ENCODE results near the gene RHCE.

Gene RHCE

DNA sequence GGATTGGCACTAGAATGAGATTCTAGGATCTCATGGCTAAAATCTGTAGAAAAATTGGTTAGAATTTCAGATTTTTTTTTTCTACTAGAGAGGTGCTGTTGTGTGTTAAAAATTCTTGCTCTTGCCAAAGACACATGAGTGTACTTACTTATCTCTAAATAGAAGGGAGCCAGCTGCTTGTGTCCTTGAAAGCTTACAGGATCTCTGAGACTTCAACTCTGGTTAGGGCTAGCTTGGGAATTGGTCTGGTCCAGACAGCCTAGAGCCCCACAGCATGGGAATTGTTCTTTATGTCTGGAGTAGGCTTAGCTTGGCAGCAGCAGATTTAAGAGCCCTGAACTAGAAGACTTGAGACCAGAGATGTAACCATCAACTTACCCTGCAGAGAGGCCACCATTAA is 47.4 kb upstream of the RHCE start (continued):
- TF ChIP-seq, protein P1, sequence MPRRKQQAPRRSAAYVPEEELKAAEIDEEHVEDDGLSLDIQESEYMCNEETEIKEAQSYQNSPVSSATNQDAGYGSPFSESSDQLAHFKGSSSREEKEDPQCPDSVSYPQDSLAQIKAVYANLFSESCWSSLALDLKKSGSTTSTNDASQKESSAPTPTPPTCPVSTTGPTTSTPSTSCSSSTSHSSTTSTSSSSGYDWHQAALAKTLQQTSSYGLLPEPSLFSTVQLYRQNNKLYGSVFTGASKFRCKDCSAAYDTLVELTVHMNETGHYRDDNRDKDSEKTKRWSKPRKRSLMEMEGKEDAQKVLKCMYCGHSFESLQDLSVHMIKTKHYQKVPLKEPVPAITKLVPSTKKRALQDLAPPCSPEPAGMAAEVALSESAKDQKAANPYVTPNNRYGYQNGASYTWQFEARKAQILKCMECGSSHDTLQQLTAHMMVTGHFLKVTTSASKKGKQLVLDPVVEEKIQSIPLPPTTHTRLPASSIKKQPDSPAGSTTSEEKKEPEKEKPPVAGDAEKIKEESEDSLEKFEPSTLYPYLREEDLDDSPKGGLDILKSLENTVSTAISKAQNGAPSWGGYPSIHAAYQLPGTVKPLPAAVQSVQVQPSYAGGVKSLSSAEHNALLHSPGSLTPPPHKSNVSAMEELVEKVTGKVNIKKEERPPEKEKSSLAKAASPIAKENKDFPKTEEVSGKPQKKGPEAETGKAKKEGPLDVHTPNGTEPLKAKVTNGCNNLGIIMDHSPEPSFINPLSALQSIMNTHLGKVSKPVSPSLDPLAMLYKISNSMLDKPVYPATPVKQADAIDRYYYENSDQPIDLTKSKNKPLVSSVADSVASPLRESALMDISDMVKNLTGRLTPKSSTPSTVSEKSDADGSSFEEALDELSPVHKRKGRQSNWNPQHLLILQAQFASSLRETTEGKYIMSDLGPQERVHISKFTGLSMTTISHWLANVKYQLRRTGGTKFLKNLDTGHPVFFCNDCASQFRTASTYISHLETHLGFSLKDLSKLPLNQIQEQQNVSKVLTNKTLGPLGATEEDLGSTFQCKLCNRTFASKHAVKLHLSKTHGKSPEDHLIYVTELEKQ (tag by site-specific recombination; IDR thresholded peaks at IDR 0.05; ENCODE audit: borderline replicate concordance) = no peak
- no peak for TF ChIP-seq ZBTB7A (tag by site-specific recombination; IDR thresholded peaks at IDR 0.05; ENCODE audit: low read depth)

DNA sequence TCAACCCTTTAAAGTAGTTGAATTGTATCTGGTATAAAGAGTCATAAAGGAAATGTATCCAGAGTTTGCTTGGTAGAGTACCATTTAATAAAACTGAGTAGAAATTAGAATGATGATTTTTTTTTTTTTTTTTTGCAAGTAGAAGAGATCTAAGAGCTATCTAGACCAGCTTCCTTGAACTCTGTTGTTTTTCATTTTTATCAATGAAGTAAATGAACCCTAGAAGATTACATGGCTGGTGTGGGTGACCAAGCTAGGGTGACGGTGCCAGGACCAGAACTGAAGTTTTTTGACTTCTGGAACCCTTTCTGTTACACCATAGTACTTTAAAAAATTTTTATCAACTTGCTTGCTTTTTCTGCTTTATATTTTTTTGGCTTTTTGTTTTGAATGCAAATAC is 47.0 kb upstream of the RHCE start:
- H3K9me3 ChIP-seq (ENCODE audit: control insufficient read depth, insufficient read depth, low read depth, low read length) = no peaks in the 10 kb centered on the region
- ChIA-PET POLR2A (interaction anchor here (0.6 kb wide), 1 partner anchor 36 kb away, joined by 3 read pairs; no protein-coding TSS in a partner anchor), CTCF (interaction anchor here (0.6 kb wide), 1 partner anchor 34 kb away, joined by 3 read pairs; no protein-coding TSS in a partner anchor)
- TF ChIP-seq ZNF664 (tag by site-specific recombination; IDR thresholded peaks at IDR 0.05) (no peak), ZNF138 (tag by site-specific recombination; IDR thresholded peaks at IDR 0.05; ENCODE audit: borderline replicate concordance) (no peak), ZNF830 (tag by site-specific recombination; IDR thresholded peaks at IDR 0.05; ENCODE audit: low read depth) (no peak), ZNF23 (tag by site-specific recombination; IDR thresholded peaks at IDR 0.05; ENCODE audit: borderline replicate concordance) (no peak), ZNF776 (tag by site-specific recombination; IDR thresholded peaks at IDR 0.05; ENCODE audit: borderline replicate concordance) (no peak), ZNF37A (tag by site-specific recombination; IDR thresholded peaks at IDR 0.05) (no peak), ZNF701 (tag by site-specific recombination; IDR thresholded peaks at IDR 0.05) (no peak), ZNF169 (tag by site-specific recombination; IDR thresholded peaks at IDR 0.05) (no peak), ZFP37 (tag by site-specific recombination; IDR thresholded peaks at IDR 0.05) (no peak), TCF7L2 (IDR thresholded peaks at IDR 0.05; ENCODE audit: borderline replicate concordance, low read depth, low read length) (no peak), ZNF660 (tag by site-specific recombination; IDR thresholded peaks at IDR 0.05) (no peak), ZNF354C (tag by site-specific recombination; IDR thresholded peaks at IDR 0.05; ENCODE audit: borderline replicate concordance, low read depth) (no peak)
- TF ChIP-seq, protein P2, sequence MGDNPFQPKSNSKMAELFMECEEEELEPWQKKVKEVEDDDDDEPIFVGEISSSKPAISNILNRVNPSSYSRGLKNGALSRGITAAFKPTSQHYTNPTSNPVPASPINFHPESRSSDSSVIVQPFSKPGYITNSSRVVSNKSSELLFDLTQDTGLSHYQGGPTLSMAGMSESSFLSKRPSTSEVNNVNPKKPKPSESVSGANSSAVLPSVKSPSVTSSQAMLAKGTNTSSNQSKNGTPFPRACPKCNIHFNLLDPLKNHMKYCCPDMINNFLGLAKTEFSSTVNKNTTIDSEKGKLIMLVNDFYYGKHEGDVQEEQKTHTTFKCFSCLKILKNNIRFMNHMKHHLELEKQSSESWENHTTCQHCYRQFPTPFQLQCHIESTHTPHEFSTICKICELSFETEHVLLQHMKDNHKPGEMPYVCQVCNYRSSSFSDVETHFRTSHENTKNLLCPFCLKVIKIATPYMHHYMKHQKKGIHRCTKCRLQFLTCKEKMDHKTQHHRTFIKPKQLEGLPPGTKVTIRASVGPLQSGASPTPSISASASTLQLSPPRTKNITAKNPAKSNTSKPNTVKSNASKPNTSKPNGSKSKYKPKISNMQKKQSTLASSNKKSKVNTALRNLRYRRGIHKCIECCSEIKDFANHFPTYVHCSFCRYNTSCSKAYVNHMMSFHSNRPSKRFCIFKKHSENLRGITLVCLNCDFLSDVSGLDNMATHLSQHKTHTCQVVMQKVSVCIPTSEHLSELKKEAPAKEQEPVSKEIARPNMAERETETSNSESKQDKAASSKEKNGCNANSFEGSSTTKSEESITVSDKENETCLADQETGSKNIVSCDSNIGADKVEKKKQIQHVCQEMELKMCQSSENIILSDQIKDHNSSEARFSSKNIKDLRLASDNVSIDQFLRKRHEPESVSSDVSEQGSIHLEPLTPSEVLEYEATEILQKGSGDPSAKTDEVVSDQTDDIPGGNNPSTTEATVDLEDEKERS (tag by site-specific recombination; IDR thresholded peaks at IDR 0.05) = no peak
- TF ChIP-seq, protein P3, sequence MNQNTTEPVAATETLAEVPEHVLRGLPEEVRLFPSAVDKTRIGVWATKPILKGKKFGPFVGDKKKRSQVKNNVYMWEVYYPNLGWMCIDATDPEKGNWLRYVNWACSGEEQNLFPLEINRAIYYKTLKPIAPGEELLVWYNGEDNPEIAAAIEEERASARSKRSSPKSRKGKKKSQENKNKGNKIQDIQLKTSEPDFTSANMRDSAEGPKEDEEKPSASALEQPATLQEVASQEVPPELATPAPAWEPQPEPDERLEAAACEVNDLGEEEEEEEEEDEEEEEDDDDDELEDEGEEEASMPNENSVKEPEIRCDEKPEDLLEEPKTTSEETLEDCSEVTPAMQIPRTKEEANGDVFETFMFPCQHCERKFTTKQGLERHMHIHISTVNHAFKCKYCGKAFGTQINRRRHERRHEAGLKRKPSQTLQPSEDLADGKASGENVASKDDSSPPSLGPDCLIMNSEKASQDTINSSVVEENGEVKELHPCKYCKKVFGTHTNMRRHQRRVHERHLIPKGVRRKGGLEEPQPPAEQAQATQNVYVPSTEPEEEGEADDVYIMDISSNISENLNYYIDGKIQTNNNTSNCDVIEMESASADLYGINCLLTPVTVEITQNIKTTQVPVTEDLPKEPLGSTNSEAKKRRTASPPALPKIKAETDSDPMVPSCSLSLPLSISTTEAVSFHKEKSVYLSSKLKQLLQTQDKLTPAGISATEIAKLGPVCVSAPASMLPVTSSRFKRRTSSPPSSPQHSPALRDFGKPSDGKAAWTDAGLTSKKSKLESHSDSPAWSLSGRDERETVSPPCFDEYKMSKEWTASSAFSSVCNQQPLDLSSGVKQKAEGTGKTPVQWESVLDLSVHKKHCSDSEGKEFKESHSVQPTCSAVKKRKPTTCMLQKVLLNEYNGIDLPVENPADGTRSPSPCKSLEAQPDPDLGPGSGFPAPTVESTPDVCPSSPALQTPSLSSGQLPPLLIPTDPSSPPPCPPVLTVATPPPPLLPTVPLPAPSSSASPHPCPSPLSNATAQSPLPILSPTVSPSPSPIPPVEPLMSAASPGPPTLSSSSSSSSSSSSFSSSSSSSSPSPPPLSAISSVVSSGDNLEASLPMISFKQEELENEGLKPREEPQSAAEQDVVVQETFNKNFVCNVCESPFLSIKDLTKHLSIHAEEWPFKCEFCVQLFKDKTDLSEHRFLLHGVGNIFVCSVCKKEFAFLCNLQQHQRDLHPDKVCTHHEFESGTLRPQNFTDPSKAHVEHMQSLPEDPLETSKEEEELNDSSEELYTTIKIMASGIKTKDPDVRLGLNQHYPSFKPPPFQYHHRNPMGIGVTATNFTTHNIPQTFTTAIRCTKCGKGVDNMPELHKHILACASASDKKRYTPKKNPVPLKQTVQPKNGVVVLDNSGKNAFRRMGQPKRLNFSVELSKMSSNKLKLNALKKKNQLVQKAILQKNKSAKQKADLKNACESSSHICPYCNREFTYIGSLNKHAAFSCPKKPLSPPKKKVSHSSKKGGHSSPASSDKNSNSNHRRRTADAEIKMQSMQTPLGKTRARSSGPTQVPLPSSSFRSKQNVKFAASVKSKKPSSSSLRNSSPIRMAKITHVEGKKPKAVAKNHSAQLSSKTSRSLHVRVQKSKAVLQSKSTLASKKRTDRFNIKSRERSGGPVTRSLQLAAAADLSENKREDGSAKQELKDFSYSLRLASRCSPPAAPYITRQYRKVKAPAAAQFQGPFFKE (tag by site-specific recombination; IDR thresholded peaks at IDR 0.05; ENCODE audit: borderline replicate concordance) = no peak
- TF ChIP-seq, protein P4, sequence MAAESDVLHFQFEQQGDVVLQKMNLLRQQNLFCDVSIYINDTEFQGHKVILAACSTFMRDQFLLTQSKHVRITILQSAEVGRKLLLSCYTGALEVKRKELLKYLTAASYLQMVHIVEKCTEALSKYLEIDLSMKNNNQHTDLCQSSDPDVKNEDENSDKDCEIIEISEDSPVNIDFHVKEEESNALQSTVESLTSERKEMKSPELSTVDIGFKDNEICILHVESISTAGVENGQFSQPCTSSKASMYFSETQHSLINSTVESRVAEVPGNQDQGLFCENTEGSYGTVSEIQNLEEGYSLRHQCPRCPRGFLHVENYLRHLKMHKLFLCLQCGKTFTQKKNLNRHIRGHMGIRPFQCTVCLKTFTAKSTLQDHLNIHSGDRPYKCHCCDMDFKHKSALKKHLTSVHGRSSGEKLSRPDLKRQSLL (tag by site-specific recombination; IDR thresholded peaks at IDR 0.05) = no peak
- TF ChIP-seq, protein P5, sequence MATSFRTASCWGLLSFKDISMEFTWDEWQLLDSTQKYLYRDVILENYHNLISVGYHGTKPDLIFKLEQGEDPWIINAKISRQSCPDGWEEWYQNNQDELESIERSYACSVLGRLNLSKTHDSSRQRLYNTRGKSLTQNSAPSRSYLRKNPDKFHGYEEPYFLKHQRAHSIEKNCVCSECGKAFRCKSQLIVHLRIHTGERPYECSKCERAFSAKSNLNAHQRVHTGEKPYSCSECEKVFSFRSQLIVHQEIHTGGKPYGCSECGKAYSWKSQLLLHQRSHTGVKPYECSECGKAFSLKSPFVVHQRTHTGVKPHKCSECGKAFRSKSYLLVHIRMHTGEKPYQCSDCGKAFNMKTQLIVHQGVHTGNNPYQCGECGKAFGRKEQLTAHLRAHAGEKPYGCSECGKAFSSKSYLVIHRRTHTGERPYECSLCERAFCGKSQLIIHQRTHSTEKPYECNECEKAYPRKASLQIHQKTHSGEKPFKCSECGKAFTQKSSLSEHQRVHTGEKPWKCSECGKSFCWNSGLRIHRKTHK (tag by site-specific recombination; IDR thresholded peaks at IDR 0.05) = no peak
- peaks cover 3% of the 10 kb centered on the region for H3K4me1 ChIP-seq (ENCODE audit: control insufficient read depth, insufficient read depth, low read length)
- H3K36me3 ChIP-seq (ENCODE audit: control insufficient read depth in 2 of 2, insufficient read depth in 1 of 2, low read length in 2 of 2) = peaks cover 0 to 7% of the 10 kb centered on the region in 2 experiments; a peak in 2 of 3 replicates
- no peak overlapping the region for H3K27ac ChIP-seq (ENCODE audit: extremely low read depth, low read depth, low read length)
- H3K4me3 ChIP-seq (ENCODE audit: low read depth, low read length) = no peak overlapping the region

Data from HEK293 (cell line).